ENCODE data around the gene CCDC83. TPM values are rescaled to one million over a fixed set of nuclear protein-coding genes. Genes with fewer than 3 reads are reported as not detected.

The CCDC83 gene
- total and polyA plus RNA-seq, 2 donors (not counting 3 experiments of a cell fraction or from before 2014, with no cell fraction given), result not detected

DNA sequence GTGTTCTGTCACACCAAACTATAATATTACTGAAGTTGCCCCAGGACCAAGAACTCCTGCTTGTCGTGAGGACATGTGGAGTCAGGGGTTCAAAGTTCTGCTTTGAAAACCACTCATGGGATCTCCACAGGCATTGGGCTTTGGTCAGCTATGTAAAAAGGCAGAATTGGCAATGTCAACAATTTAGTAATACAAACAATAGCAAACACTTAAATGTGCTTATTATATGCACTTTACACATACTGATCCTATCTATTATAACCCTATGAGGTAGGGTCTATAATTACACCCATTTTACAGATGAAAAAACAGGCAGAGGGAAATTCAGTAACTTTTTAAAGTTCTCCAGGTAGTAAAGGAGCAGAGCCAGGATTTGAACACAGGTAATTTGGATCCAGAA is 94.6 kb downstream of the CCDC83 start:
- POLR2A ChIA-PET, result no interaction called here
- Histone ChIP-seq H3K9me3 (replicated peaks; ENCODE audit: control insufficient read depth, insufficient read depth, low read length) (no peaks in the 10 kb centered on the region), H2AFZ (ENCODE audit: low read depth, low read length) (no peak overlapping the region), H3K4me2 (ENCODE audit: insufficient read depth, low read length) (no peak overlapping the region), H3K4me1 (ENCODE audit: control insufficient read depth, extremely low read depth, insufficient read depth, low read length) (peaks cover 38% of the 10 kb centered on the region), H3K36me3 (ENCODE audit: control insufficient read depth in 2 of 2, extremely low read depth in 1 of 2, insufficient read depth in 2 of 2, low read length in 2 of 2) (peaks cover 0 to 2% of the 10 kb centered on the region in 2 experiments), H3K27me3 (ENCODE audit: control insufficient read depth in 2 of 2, insufficient read depth in 2 of 2, low read length in 2 of 2) (no peaks in the 10 kb centered on the region), H3K4me3 (replicated peaks in 1 of 3; ENCODE audit: insufficient read depth in 1 of 3, low read depth in 1 of 3, low read length in 3 of 3) (no peak overlapping the region), H3K9ac (replicated peaks; ENCODE audit: extremely low read depth, insufficient read depth, low read length) (no peak overlapping the region), H3K79me2 (ENCODE audit: control insufficient read depth, insufficient read depth, low read length) (no peaks in the 10 kb centered on the region), H3K27ac (ENCODE audit: insufficient read depth, low read depth, low read length) (no peak overlapping the region), H3K9me1 (replicated peaks; ENCODE audit: control insufficient read depth, extremely low read depth, insufficient read depth, low read length) (no peaks in the 10 kb centered on the region), H4K20me1 (replicated peaks; ENCODE audit: control insufficient read depth, extremely low read depth, insufficient read depth, low read length) (no peaks in the 10 kb centered on the region)
- DNase-seq (ENCODE audit: low read depth, low spot score), result no peak
- TF ChIP-seq POLR2A (IDR thresholded peaks at IDR 0.05; ENCODE audit: low read depth, low read length) (no peak), EZH2 (IDR thresholded peaks at IDR 0.05; ENCODE audit: borderline replicate concordance, low read depth, low read length, severe bottlenecking) (no peak), POLR2AphosphoS5 (IDR thresholded peaks at IDR 0.05; ENCODE audit: insufficient read depth, low read depth, low read length) (no peak), MYC (IDR thresholded peaks at IDR 0.05; ENCODE audit: low read depth, low read length) (no peak), FOS (IDR thresholded peaks at IDR 0.05; ENCODE audit: borderline replicate concordance, insufficient read depth, low read length) (no peak), GATA2 (IDR thresholded peaks at IDR 0.05; ENCODE audit: insufficient read depth, insufficient read length, low read depth, low read length) (no peak), JUN (IDR thresholded peaks at IDR 0.05; ENCODE audit: borderline replicate concordance, insufficient read depth, insufficient read length, low read depth) (no peak), MAX (IDR thresholded peaks at IDR 0.05; ENCODE audit: insufficient read depth, insufficient read length) (no peak)
- TF ChIP-seq, protein P1, sequence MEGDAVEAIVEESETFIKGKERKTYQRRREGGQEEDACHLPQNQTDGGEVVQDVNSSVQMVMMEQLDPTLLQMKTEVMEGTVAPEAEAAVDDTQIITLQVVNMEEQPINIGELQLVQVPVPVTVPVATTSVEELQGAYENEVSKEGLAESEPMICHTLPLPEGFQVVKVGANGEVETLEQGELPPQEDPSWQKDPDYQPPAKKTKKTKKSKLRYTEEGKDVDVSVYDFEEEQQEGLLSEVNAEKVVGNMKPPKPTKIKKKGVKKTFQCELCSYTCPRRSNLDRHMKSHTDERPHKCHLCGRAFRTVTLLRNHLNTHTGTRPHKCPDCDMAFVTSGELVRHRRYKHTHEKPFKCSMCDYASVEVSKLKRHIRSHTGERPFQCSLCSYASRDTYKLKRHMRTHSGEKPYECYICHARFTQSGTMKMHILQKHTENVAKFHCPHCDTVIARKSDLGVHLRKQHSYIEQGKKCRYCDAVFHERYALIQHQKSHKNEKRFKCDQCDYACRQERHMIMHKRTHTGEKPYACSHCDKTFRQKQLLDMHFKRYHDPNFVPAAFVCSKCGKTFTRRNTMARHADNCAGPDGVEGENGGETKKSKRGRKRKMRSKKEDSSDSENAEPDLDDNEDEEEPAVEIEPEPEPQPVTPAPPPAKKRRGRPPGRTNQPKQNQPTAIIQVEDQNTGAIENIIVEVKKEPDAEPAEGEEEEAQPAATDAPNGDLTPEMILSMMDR (IDR thresholded peaks at IDR 0.05; ENCODE audit: extremely low read depth in 1 of 2, insufficient read depth in 1 of 2, low read depth in 1 of 2, low read length in 2 of 2), result no peak
- dilution Hi-C loops (cut with MboI; ENCODE audit: extremely low pct_ligation_motif_present, low sequenced_read_pairs) (no loop called here), intact Hi-C loops (cut with micrococcal nuclease) (loop anchor here (2.0 to 10.0 kb wide), 2 partner anchors 13 to 255 kb away; no protein-coding TSS in a partner anchor)
- CTCF ChIA-PET, result interaction anchor here (2.1 kb wide), 1 partner anchor 13 kb away, joined by 6 read pairs; no protein-coding TSS in a partner anchor
- BruUV-seq (replicated peaks), result no TSS peak
- no peak for FAIRE-seq

Data from endothelial cell of umbilical vein (primary cell).